A549 (cell line): ENCODE results near the gene MYLK4.

Experiments used
- HOXA7 ChIP-seq: fragments of 250-450 bp; sonication (Bioruptor Pico); IDR thresholded peaks from 2 replicates; pipeline ENCODE4 v1.5.0; 2020; ENCODE audit warnings: mild to moderate bottlenecking, moderate library complexity
- RCOR1 ChIP-seq: fragments of 150-350 bp; IDR thresholded peaks from 2 replicates; pipeline ENCODE4 v1.6.1; 2014; ENCODE audit warnings: antibody characterized with exemption, low read length, low read depth
- TF ChIP-seq, protein P1 (sequence below): fragments of >200 bp; sonication (Bioruptor Twin); formaldehyde crosslinking; IDR thresholded peaks from 3 replicates; pipeline ENCODE4 v1.5.1; 2016

DNA sequence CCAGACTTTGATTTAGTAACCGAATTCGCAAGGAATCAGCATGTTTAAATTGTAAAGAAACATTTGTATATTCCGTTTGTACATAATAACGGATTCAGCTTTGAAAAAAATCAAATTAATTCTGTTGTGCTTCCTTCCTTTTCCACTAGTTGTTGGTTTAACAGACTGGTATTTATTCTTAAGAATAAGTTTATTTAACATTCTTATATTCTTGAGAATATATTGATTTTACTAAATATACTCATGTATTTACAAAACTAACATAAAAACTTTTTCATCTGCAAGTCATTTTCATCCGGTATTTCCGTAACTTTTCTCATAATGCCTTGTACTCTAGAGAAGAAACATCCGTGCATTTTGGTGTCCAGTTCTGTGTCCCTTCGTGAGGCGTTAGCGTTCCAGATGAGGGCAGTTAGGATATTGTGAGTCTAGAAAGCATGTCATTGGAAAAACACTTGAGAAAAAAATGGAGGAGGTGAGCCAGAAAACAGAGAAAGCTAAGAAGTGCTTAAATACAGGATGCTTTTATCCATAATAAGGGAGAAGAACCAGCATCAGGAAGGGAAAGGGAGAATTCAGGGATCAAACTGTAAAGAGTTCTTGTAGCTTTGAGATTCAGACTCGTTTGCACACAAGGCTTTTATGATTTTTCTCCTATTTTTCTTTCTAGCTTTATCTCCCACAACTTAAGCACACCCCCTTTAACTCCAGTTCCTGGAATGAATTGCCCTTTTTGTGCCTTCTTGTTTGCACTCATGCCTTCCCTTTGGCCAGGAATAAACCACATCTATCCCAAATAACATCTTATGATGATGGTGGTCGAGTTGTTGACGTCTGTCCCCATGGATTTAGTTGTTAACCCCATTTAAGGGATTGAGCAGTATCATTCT is 16.3 kb upstream of the MYLK4 start:
- TF ChIP-seq, protein P1, sequence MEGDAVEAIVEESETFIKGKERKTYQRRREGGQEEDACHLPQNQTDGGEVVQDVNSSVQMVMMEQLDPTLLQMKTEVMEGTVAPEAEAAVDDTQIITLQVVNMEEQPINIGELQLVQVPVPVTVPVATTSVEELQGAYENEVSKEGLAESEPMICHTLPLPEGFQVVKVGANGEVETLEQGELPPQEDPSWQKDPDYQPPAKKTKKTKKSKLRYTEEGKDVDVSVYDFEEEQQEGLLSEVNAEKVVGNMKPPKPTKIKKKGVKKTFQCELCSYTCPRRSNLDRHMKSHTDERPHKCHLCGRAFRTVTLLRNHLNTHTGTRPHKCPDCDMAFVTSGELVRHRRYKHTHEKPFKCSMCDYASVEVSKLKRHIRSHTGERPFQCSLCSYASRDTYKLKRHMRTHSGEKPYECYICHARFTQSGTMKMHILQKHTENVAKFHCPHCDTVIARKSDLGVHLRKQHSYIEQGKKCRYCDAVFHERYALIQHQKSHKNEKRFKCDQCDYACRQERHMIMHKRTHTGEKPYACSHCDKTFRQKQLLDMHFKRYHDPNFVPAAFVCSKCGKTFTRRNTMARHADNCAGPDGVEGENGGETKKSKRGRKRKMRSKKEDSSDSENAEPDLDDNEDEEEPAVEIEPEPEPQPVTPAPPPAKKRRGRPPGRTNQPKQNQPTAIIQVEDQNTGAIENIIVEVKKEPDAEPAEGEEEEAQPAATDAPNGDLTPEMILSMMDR = no peak
- TF ChIP-seq HOXA7 (no peak), RCOR1 (no peak)
